GM19240 (cell line): ENCODE results near the gene TMEM258.

Source experiments
- DNase-seq: peaks from one replicate; pipeline ENCODE4 v3.0.0; 2011; ENCODE audit warnings: low spot score; ENCODE audit not compliant: insufficient read length

Gene TMEM258

GRCh38 chr11:61797263-61797944 lies 5.0 kb upstream of the TMEM258 start:
- DNase-seq = no peak

GRCh38 chr11:61795876-61796526 lies 3.6 kb upstream of the TMEM258 start:
- DNase-seq = no peak

GRCh38 chr11:61795459-61795858 lies 3.1 kb upstream of the TMEM258 start:
- DNase-seq = no peak

GRCh38 chr11:61794579-61794978 lies 2.2 kb upstream of the TMEM258 start:
- no peak for DNase-seq

GRCh38 chr11:61793829-61794204 lies 1.4 kb upstream of the TMEM258 start:
- no peak for DNase-seq

- no peak for DNase-seq
Observed at GRCh38 chr11:61793083-61793828, 857 bp upstream of the TMEM258 start.

- no peak for DNase-seq
Observed at GRCh38 chr11:61791737-61792309, 576 bp downstream of the TMEM258 start.

GRCh38 chr11:61787928-61788491 lies 4.4 kb downstream of the TMEM258 start:
- DNase-seq = no peak

- no peak for DNase-seq
Observed at GRCh38 chr11:61785837-61786402, 6.5 kb downstream of the TMEM258 start.

- DNase-seq = no peak
Observed at GRCh38 chr11:61784506-61784805, 7.9 kb downstream of the TMEM258 start.

- no peak for DNase-seq
Observed at GRCh38 chr11:61783717-61784505, 8.5 kb downstream of the TMEM258 start.

GRCh38 chr11:61782841-61783240 lies 9.6 kb downstream of the TMEM258 start:
- no peak for DNase-seq

GRCh38 chr11:61782299-61782698 lies 10.1 kb downstream of the TMEM258 start:
- no peak for DNase-seq

- DNase-seq = no peak
Observed at GRCh38 chr11:61781585-61781984, 10.8 kb downstream of the TMEM258 start.

GRCh38 chr11:61780581-61781162 lies 11.7 kb downstream of the TMEM258 start:
- DNase-seq = no peak

- DNase-seq = no peak
Observed at GRCh38 chr11:61779666-61780525, 12.5 kb downstream of the TMEM258 start.

GRCh38 chr11:61778920-61779650 lies 13.3 kb downstream of the TMEM258 start:
- no peak for DNase-seq

GRCh38 chr11:61778357-61778886 lies 14.0 kb downstream of the TMEM258 start:
- DNase-seq = no peak
